Left ventricle myocardium superior (tissue), 1 donor: ENCODE results near the gene RASGRP2. TPM values are rescaled to one million over a fixed set of nuclear protein-coding genes. Genes with fewer than 3 reads are reported as not detected.

Experiments used
- ATAC-seq: fragments of 200-7000 bp; cut with Tn5 transposase; one replicate; pipeline ENCODE4 v1.9.1; 2020; ENCODE audit warnings: mild to moderate bottlenecking, moderate library complexity
- DNase-seq: peaks from one replicate; pipeline ENCODE4 v3.0.0-alpha.2; 2020
- intact Hi-C: fragments of 100-400 bp; cut with micrococcal nuclease; formaldehyde crosslinking; loops from one replicate; pipeline ENCODE4 v1.11.0; 2022
- long read RNA-seq: library from polyadenylated mRNA; unstranded; transcript quantifications from one replicate; pipeline ENCODE4 v2.0.0, GENCODE V29; 2021
- total RNA-seq: library from RNA; stranded (reverse); fragmentation: NEBNext Ultra II Directional; extraction: Animal tissue kit (Norgen Biotek cat#: 25700); gene quantifications from one replicate; pipeline ENCODE4 v1.2.1, GENCODE V29; 2021
- donor health status: DM: no; HTN: yes; CAD: no; lungs with severe emphysema.

The RASGRP2 gene
- 44.5 TPM for total RNA-seq
- long read RNA-seq, transcript RASGRP2-204 (5 exons, 642 nt): major isoform, 27 of 66 reads
- long read RNA-seq, transcript RASGRP2-210 (4 exons, 2,174 nt): minor isoform, 8 of 66 reads
- long read RNA-seq, partial matches to known transcripts: 8 of 66 reads
- long read RNA-seq, other reads (novel, unspliced or antisense): 15 of 66 reads

GRCh38 chr11:64743591-64744543 lies at the start of gene RASGRP2:
Gene RASGRP2, minus strand, starts transcription at chr11:64744142. Its CDS starts 1,276 bp downstream, at chr11:64742866.
- intact Hi-C loops: no loop called here
- peak; percentile 61 for ATAC-seq
- peak; percentile 92 for DNase-seq

GRCh38 chr11:64792482-64792881 lies 48.5 kb upstream of the RASGRP2 start:
- ATAC-seq (no peak), DNase-seq (no peak)
- intact Hi-C loops: no loop called here

- DNase-seq (no peak), ATAC-seq (no peak)
- intact Hi-C loops: no loop called here
Measured at GRCh38 chr11:64791781-64792291, 47.9 kb upstream of the RASGRP2 start.

GRCh38 chr11:64790205-64791095 lies 46.5 kb upstream of the RASGRP2 start:
- ATAC-seq: no peak
- DNase-seq: no peak

GRCh38 chr11:64789331-64790204 lies 45.6 kb upstream of the RASGRP2 start:
- ATAC-seq (no peak), DNase-seq (no peak)
- intact Hi-C loops: no loop called here

More at GRCh38 chr11:64790205-64791095, 46.5 kb upstream of the RASGRP2 start:
- intact Hi-C loops: no loop called here

GRCh38 chr11:64788321-64789215 lies 44.6 kb upstream of the RASGRP2 start:
- intact Hi-C loops: no loop called here
- ATAC-seq: no peak

GRCh38 chr11:64787526-64788320 lies 43.8 kb upstream of the RASGRP2 start:
- DNase-seq (peak; percentile 76), ATAC-seq (peak; percentile 61)
- intact Hi-C loops: no loop called here

More at GRCh38 chr11:64788321-64789215, 44.6 kb upstream of the RASGRP2 start:
- DNase-seq: no peak

GRCh38 chr11:64786308-64786707 lies 42.4 kb upstream of the RASGRP2 start:
- ATAC-seq (no peak), DNase-seq (no peak)
- intact Hi-C loops: no loop called here

GRCh38 chr11:64784813-64785581 lies 41.1 kb upstream of the RASGRP2 start:
- DNase-seq: no peak
- intact Hi-C loops: no loop called here
- ATAC-seq: no peak

- ATAC-seq: peak; percentile 94
- DNase-seq: peak; percentile 98
- intact Hi-C loops: no loop called here
Measured at GRCh38 chr11:64778473-64779298, 34.7 kb upstream of the RASGRP2 start, which contains the start of gene SF1. Gene SF1, minus strand, starts transcription at chr11:64778542. Its CDS starts 150 bp downstream, at chr11:64778392.

GRCh38 chr11:64778223-64778472 lies 34.2 kb upstream of the RASGRP2 start:
- DNase-seq: no peak
- ATAC-seq: peak; percentile 3
- intact Hi-C loops: no loop called here

- intact Hi-C loops: no loop called here
- ATAC-seq: peak; percentile 20
- DNase-seq: peak; percentile 93
Measured at GRCh38 chr11:64777449-64778222, 33.7 kb upstream of the RASGRP2 start.

- ATAC-seq (no peak), DNase-seq (no peak)
- intact Hi-C loops: no loop called here
Measured at GRCh38 chr11:64776875-64777274, 32.9 kb upstream of the RASGRP2 start.

GRCh38 chr11:64776425-64776824 lies 32.5 kb upstream of the RASGRP2 start:
- ATAC-seq (no peak), DNase-seq (no peak)
- intact Hi-C loops: no loop called here
